Stimulated activated CD4-positive, alpha-beta T cell treated with anti-CD3 and anti-CD28 coated beads, Interleukin-15, amount 100 ng/mL, for 48 hours (primary cell): ENCODE data around the gene SEM1.
"Not testable (repeated sequence)": the region's sequence is repeated elsewhere in the genome, so short reads cannot be mapped to it uniquely, and the experiment has no call there.

Experiments
- DNase-seq, 2 donors: peaks; one replicate each; pipeline ENCODE4 v3.0.0-alpha.2; 2020; ENCODE audit warnings: low read depth in 2 of 2

The SEM1 gene

GRCh38 chr7:96701258-96701657 is 8.4 kb downstream of the SEM1 start:
- DNase-seq, result no peak

- DNase-seq, result no peak
Observed at GRCh38 chr7:96700516-96700915, 9.1 kb downstream of the SEM1 start.

GRCh38 chr7:96699219-96699871 is 10.3 kb downstream of the SEM1 start:
- DNase-seq, result no peak

- not testable (repeated sequence) for DNase-seq
Observed at GRCh38 chr7:96698449-96698848, 11.2 kb downstream of the SEM1 start.

GRCh38 chr7:96697822-96698221 is 11.8 kb downstream of the SEM1 start:
- no peak for DNase-seq

- no peak for DNase-seq
Observed at GRCh38 chr7:96695581-96695980, 14.1 kb downstream of the SEM1 start.

- DNase-seq, result no peak
Observed at GRCh38 chr7:96694082-96694481, 15.6 kb downstream of the SEM1 start.

GRCh38 chr7:96691702-96692101 is 17.9 kb downstream of the SEM1 start:
- no peak for DNase-seq

- no peak for DNase-seq
Observed at GRCh38 chr7:96689414-96689813, 20.2 kb downstream of the SEM1 start.

GRCh38 chr7:96686305-96686704 is 23.3 kb downstream of the SEM1 start:
- no peak for DNase-seq

GRCh38 chr7:96685755-96686154 is 23.9 kb downstream of the SEM1 start:
- DNase-seq, result no peak

- no peak for DNase-seq
Observed at GRCh38 chr7:96685353-96685752, 24.3 kb downstream of the SEM1 start.

- no peak for DNase-seq
Observed at GRCh38 chr7:96679886-96680285, 29.8 kb downstream of the SEM1 start.

GRCh38 chr7:96676919-96677318 is 32.7 kb downstream of the SEM1 start:
- no peak for DNase-seq

GRCh38 chr7:96675548-96675947 is 34.1 kb downstream of the SEM1 start:
- DNase-seq, result no peak

GRCh38 chr7:96674565-96674964 is 35.1 kb downstream of the SEM1 start:
- no peak for DNase-seq

- no peak for DNase-seq
Observed at GRCh38 chr7:96671854-96672253, 37.8 kb downstream of the SEM1 start.

GRCh38 chr7:96670338-96671289 is 39.0 kb downstream of the SEM1 start:
- DNase-seq, result no peak

- DNase-seq, result no peak
Observed at GRCh38 chr7:96669812-96670211, 39.8 kb downstream of the SEM1 start.

GRCh38 chr7:96667026-96667425 is 42.6 kb downstream of the SEM1 start:
- no peak for DNase-seq

GRCh38 chr7:96665689-96666088 is 44.0 kb downstream of the SEM1 start:
- DNase-seq, result no peak

- no peak for DNase-seq
Observed at GRCh38 chr7:96664793-96665192, 44.9 kb downstream of the SEM1 start.

- DNase-seq, result no peak
Observed at GRCh38 chr7:96663871-96664445, 45.7 kb downstream of the SEM1 start.
